Adipocyte (in vitro differentiated cells): Measurements from ENCODE around the gene SLC25A21.

Experiments used
- DNase-seq: peaks from one replicate; pipeline ENCODE4 v3.0.0-alpha.2; 2015; ENCODE audit warnings: low read depth
- H3K27me3 ChIP-seq: replicated peaks from 2 replicates; pipeline ENCODE4 v1.7.0; 2013; ENCODE audit warnings: mild to moderate bottlenecking, low read length, moderate library complexity; ENCODE audit not compliant: control insufficient read depth, insufficient read depth
- H3K36me3 ChIP-seq: 2 replicates; pipeline ENCODE4 v1.7.0; 2013; ENCODE audit warnings: low read length, mild to moderate bottlenecking, moderate library complexity; ENCODE audit not compliant: control insufficient read depth, insufficient read depth, severe bottlenecking
- H3K4me1 ChIP-seq: 2 replicates; pipeline ENCODE4 v1.7.0; 2013; ENCODE audit warnings: mild to moderate bottlenecking, low read length, moderate library complexity; ENCODE audit not compliant: control insufficient read depth, insufficient read depth
- H3K4me3 ChIP-seq: 2 replicates; pipeline ENCODE4 v1.7.0; 2013; ENCODE audit warnings: mild to moderate bottlenecking, low read length, moderate library complexity
- H3K9ac ChIP-seq: 2 replicates; pipeline ENCODE4 v1.7.0; 2013; ENCODE audit warnings: mild to moderate bottlenecking, low read length, moderate library complexity
- H3K9me3 ChIP-seq: 2 replicates; pipeline ENCODE4 v1.7.0; 2013; ENCODE audit warnings: mild to moderate bottlenecking, low read length, moderate library complexity; ENCODE audit not compliant: control insufficient read depth

Gene SLC25A21

GRCh38 chr14:36835128-36835527, 337.3 kb downstream of the SLC25A21 start:
- no peaks in the 10 kb centered on the region for H3K9me3 ChIP-seq
- H3K4me3 ChIP-seq: no peak overlapping the region
- no peaks in the 10 kb centered on the region for H3K4me1 ChIP-seq
- H3K9ac ChIP-seq: no peak overlapping the region
- no peaks in the 10 kb centered on the region for H3K36me3 ChIP-seq
- no peak for DNase-seq
- peaks cover 26% of the 10 kb centered on the region for H3K27me3 ChIP-seq

GRCh38 chr14:36834293-36834692, 338.1 kb downstream of the SLC25A21 start:
- Histone ChIP-seq H3K4me3 (no peak overlapping the region), H3K9me3 (no peaks in the 10 kb centered on the region), H3K4me1 (no peaks in the 10 kb centered on the region), H3K36me3 (no peaks in the 10 kb centered on the region), H3K27me3 (peaks cover 19% of the 10 kb centered on the region), H3K9ac (no peak overlapping the region)
- DNase-seq: no peak

GRCh38 chr14:36829547-36829946, 342.9 kb downstream of the SLC25A21 start:
- no peak overlapping the region for H3K9ac ChIP-seq
- no peak overlapping the region for H3K4me3 ChIP-seq
- H3K4me1 ChIP-seq: no peaks in the 10 kb centered on the region
- no peak for DNase-seq
- no peaks in the 10 kb centered on the region for H3K36me3 ChIP-seq
- H3K27me3 ChIP-seq: peaks cover 7% of the 10 kb centered on the region
- no peaks in the 10 kb centered on the region for H3K9me3 ChIP-seq

- Histone ChIP-seq H3K4me3 (no peak overlapping the region), H3K36me3 (no peaks in the 10 kb centered on the region), H3K27me3 (peaks cover 3% of the 10 kb centered on the region), H3K9ac (no peak overlapping the region), H3K9me3 (no peaks in the 10 kb centered on the region), H3K4me1 (no peaks in the 10 kb centered on the region)
- DNase-seq: no peak
Observed at GRCh38 chr14:36827861-36828260, 344.5 kb downstream of the SLC25A21 start.

GRCh38 chr14:36826614-36827013, 345.8 kb downstream of the SLC25A21 start:
- peaks cover 3% of the 10 kb centered on the region for H3K27me3 ChIP-seq
- no peak for DNase-seq
- H3K9ac ChIP-seq: no peak overlapping the region
- no peaks in the 10 kb centered on the region for H3K4me1 ChIP-seq
- no peak overlapping the region for H3K4me3 ChIP-seq
- no peaks in the 10 kb centered on the region for H3K9me3 ChIP-seq
- H3K36me3 ChIP-seq: no peaks in the 10 kb centered on the region

- DNase-seq: no peak
- peaks cover 3% of the 10 kb centered on the region for H3K27me3 ChIP-seq
- no peaks in the 10 kb centered on the region for H3K36me3 ChIP-seq
- no peaks in the 10 kb centered on the region for H3K9me3 ChIP-seq
- H3K9ac ChIP-seq: no peak overlapping the region
- no peak overlapping the region for H3K4me3 ChIP-seq
- H3K4me1 ChIP-seq: no peaks in the 10 kb centered on the region
Observed at GRCh38 chr14:36824854-36825253, 347.6 kb downstream of the SLC25A21 start.

- no peak overlapping the region for H3K4me3 ChIP-seq
- H3K9me3 ChIP-seq: no peaks in the 10 kb centered on the region
- no peak overlapping the region for H3K9ac ChIP-seq
- DNase-seq: no peak
- peaks cover 3% of the 10 kb centered on the region for H3K27me3 ChIP-seq
- peaks cover 7% of the 10 kb centered on the region for H3K4me1 ChIP-seq
- H3K36me3 ChIP-seq: no peaks in the 10 kb centered on the region
Observed at GRCh38 chr14:36823651-36824050, 348.8 kb downstream of the SLC25A21 start.

GRCh38 chr14:36822685-36823084, 349.7 kb downstream of the SLC25A21 start:
- H3K4me1 ChIP-seq: peaks cover 10% of the 10 kb centered on the region
- no peaks in the 10 kb centered on the region for H3K27me3 ChIP-seq
- no peak overlapping the region for H3K4me3 ChIP-seq
- DNase-seq: peak; percentile 54
- H3K9me3 ChIP-seq: no peaks in the 10 kb centered on the region
- H3K9ac ChIP-seq: no peak overlapping the region
- H3K36me3 ChIP-seq: no peaks in the 10 kb centered on the region

- Histone ChIP-seq H3K9ac (no peak overlapping the region), H3K4me3 (no peak overlapping the region), H3K27me3 (no peaks in the 10 kb centered on the region), H3K9me3 (no peaks in the 10 kb centered on the region), H3K36me3 (no peaks in the 10 kb centered on the region), H3K4me1 (peaks cover 10% of the 10 kb centered on the region)
- no peak for DNase-seq
Observed at GRCh38 chr14:36820901-36821300, 351.5 kb downstream of the SLC25A21 start.

- H3K27me3 ChIP-seq: no peaks in the 10 kb centered on the region
- peak; percentile 31 for DNase-seq
- H3K9me3 ChIP-seq: no peaks in the 10 kb centered on the region
- no peaks in the 10 kb centered on the region for H3K36me3 ChIP-seq
- H3K4me1 ChIP-seq: peaks cover 10% of the 10 kb centered on the region
- no peak overlapping the region for H3K4me3 ChIP-seq
- H3K9ac ChIP-seq: no peak overlapping the region
Observed at GRCh38 chr14:36820111-36820709, 352.2 kb downstream of the SLC25A21 start.

GRCh38 chr14:36818794-36819384, 353.5 kb downstream of the SLC25A21 start:
- H3K9me3 ChIP-seq: no peaks in the 10 kb centered on the region
- DNase-seq: peak; percentile 71
- H3K36me3 ChIP-seq: no peaks in the 10 kb centered on the region
- H3K27me3 ChIP-seq: no peaks in the 10 kb centered on the region
- no peak overlapping the region for H3K4me3 ChIP-seq
- H3K9ac ChIP-seq: no peak overlapping the region
- peaks cover 10% of the 10 kb centered on the region for H3K4me1 ChIP-seq

- Histone ChIP-seq H3K9me3 (no peaks in the 10 kb centered on the region), H3K4me1 (peaks cover 10% of the 10 kb centered on the region), H3K36me3 (no peaks in the 10 kb centered on the region), H3K4me3 (no peak overlapping the region), H3K9ac (no peak overlapping the region), H3K27me3 (no peaks in the 10 kb centered on the region)
- DNase-seq: peak; percentile 23
Observed at GRCh38 chr14:36818246-36818645, 354.2 kb downstream of the SLC25A21 start.
